ENCODE data around the gene SORBS2.

- TF ChIP-seq CTCF (IDR thresholded peaks at IDR 0.05) = no peak
- TF ChIP-seq POLR2A (IDR thresholded peaks at IDR 0.05) = no peak
- TF ChIP-seq EP300 (IDR thresholded peaks at IDR 0.05) = no peak
These were observed 94.6 kb downstream of the SORBS2 start for GRCh38 chr4:185717377-185717741.

Data from suprapubic skin (tissue), 3 donors.